Fibroblast of lung (primary cell): ENCODE data around the gene NCL.
"Not testable (repeated sequence)": the region's sequence is repeated elsewhere in the genome, so short reads cannot be mapped to it uniquely, and the experiment has no call there.

Source experiments
- CTCF ChIP-seq, 2 donors: IDR thresholded peaks in 1 of 2; conservative IDR thresholded peaks in 1 of 2; 1 replicate in 1 of 2; 2 replicates in 1 of 2; pipeline ENCODE4 v1.5.1; 2011 to 2012; ENCODE audit warnings: low read length in 2 of 2, control low read depth in 1 of 2, inconsistent platforms in 1 of 2, low read depth in 1 of 2, mild to moderate bottlenecking in 1 of 2
- EZH2 ChIP-seq: IDR thresholded peaks from 2 replicates; pipeline ENCODE4 v1.5.1; 2012; ENCODE audit warnings: low read length, control low read depth, mild to moderate bottlenecking; ENCODE audit errors: missing control alignments

GRCh38 chr2:231430437-231430836 is 33.8 kb downstream of the NCL start:
- not testable (repeated sequence) for TF ChIP-seq CTCF (conservative IDR thresholded peaks at IDR 0.05 in 1 of 2, IDR thresholded peaks at IDR 0.05 in 1 of 2; ENCODE audit: low read depth in 1 of 2, low read length in 2 of 2); EZH2
